SIG-M5 treated with dmso at 0.1 percent for 504 hours (cell line): ENCODE measurements around the gene FAM83F.
"Not testable (repeated sequence)": the region's sequence is repeated elsewhere in the genome, so short reads cannot be mapped to it uniquely, and the experiment has no call there.

ENCODE experiments used
- DNase-seq: peaks from one replicate; lab custom pipeline; 2025; ENCODE audit not compliant: unreplicated experiment; lab: John Stamatoyannopoulos, UW

The FAM83F gene

DNA sequence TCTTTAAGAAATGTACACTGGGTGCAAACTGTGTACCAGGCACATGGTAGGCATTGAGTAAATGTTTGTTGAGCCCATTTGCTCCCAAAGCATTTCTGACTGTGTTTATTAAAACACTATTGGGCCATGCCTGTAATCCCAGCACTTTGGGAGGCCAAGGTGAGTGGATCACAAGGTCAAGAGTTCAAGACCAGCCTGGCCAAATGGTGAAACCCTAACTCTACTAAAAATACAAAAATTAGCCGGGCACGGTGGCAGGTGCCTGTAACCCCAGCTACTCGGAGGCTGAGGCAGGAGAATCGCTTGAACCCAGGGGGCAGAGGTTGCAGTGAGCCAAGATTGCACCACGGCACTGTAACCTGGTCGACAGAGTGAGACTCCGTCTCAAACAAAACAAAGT, 1.9 kb upstream of the FAM83F start:
- DNase-seq: not testable (repeated sequence)

DNA sequence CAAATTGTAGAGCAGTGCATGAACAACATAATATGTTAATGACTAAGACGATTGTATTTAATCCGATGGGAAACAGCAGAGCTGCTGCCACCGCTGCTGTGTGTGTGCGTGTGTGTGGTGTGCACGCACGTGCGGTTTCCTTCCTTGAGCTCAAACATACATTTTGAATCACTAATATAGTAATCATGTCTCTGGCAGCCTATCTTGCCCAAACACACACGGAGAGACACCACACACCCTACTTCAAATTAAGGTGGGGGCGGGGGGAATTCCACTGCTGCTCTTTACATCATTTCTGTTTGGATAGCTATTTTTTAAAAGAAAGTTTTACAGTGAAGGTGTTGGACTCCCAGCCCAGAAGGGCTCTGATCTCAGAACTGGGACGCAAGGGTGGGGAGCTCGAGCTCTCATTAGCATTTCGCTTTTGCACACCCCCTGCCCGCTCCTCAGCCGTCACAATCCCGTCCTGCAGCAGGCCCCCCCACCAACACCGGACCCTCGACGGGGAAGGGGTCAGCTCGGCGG, 651 bp upstream of the FAM83F start:
- no peak for DNase-seq

DNA sequence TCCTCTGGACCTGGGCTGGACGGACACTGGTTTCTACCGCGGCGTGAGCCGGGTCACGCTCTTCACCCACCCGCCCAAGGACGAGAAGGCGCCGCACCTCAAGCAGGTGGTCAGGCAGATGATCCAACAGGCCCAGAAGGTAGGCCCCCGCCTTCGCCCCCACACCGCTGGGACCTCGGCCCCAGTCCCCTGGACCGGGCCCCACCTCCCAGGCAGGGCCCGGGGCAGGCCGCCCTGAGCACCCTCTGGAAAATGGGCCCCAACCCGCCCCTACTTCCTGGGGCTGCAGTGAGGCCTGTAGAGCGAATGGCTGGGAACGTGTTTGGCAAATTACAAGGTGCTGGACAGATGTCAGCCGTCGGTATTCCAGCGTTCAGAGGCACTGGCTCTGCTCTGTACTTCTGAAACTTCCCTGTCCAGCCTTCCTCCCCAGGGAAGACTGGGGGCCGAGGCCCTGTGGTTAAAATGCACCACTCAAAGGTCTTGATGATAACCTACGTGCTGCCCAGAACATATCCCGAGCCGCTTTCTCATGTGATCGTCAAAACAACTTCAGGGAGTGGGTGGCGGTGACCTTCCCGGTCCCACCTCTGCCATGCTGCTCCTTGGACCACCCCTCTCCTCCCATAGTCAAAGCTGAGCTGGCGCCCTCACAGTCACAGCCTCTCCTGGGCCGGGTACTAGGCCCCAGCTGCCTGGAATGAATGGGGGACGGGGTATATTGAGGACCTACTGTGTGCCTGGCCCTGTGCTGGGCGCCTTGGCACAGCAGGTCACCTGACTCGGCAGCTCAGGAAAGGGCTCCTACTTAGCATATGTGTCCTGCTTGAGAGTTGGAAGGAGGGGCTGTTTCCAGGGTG, 869 bp downstream of the FAM83F start:
- no peak for DNase-seq

DNA sequence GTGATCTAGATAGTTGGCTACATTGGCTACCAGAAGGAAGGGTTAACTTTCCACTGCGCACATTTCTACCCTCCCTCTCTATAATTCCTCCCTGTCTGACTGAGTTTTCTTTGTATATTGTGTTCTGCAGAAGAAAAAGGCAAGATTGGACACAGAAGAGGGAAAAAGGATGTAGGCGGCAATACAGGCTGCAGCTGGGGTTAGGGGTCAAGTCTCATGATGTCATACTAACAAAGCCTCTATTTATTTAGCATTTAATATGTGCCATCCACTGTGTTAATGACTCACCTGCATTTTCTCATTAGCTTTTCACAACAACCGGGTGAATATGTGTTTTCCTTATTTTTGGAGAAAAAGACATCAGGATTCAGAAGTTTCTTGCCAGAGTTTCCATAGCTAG, 2.0 kb downstream of the FAM83F start:
- no peak for DNase-seq

DNA sequence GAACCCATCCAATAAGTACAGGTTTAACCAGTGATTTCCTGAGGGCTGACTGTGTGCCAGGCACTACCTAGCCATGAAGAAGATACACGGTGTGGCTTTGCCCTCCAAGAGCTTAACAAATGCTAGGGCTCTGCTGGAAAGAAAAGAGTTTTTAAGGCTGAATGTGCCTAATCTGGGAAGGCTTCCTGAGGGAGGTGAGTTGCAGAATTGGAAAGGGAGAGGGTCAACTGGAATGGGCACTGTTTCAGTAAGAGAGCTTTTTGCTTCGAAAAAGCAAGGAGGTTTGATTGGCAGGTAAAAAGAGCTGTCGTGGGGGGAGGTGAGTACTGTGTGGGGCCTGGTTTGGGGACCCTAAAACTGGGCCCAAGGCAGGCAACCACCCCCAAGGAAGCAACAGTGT, 2.7 kb downstream of the FAM83F start:
- DNase-seq: no peak

DNA sequence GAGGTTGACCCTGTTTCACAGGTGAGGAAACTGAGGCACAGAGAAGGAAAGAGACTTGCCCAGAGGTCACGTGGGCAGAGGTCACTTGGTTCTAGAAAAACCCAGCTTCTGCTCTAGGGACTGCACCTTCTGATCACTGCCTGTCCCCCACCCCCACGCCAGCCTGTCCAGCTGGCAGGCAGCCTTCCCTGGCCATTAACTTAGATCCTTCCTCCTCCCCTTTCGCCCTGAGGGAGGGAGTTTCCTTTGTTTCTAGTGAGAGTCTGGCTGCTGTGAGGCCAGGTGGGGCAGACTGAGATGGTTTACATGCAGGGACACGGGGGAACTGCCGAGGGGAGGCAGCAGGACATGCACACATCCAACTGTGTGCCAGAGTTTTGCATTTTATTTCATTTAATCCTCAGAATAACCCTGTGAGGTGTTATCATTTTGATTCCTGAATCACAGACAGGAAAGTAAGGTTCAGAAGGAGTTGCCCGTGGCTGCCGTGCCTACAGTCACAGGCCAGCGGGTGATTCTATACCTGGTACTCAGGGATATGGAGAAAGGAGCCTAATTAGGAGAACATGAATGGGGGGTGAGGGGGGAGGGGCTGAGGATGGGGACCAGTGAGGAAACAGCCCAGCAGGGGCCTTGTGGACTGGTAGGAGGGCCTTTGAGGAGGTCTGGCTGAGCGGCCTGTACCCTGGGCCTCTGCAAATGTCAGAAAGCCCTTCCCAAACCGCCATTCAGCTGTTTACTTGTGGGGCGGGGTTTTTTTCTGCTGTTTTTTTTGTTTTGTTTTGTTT, 3.4 kb downstream of the FAM83F start:
- no peak for DNase-seq

DNA sequence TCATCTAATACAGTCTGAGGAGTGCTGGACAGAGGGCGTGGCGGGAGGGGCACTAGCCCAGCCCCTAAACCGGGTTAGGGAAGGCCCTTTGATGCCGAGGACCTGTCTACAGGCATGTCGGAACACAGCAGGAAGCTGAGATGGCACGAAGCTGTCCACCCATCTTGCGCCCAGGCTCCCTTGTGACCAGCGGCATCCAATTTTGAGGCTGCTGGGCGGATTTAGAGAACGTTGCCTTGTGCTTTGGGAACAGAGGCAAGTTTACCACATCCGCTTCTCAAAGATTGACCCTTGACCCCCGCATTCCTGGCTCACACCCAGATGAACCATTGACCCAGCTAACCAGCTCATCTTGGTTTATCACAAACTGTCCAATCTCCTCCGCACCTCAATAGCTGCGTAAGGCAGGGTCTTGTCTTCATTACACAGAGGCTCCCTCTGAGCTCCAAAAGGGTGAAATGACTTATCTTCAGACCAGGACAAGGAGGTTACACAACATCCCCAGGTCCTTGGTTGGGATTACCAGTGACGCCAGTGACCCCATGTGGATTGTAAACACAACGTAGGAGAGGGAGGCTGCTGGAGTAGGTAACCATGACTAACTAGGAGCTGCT, 4.5 kb downstream of the FAM83F start:
- no peak for DNase-seq

DNA sequence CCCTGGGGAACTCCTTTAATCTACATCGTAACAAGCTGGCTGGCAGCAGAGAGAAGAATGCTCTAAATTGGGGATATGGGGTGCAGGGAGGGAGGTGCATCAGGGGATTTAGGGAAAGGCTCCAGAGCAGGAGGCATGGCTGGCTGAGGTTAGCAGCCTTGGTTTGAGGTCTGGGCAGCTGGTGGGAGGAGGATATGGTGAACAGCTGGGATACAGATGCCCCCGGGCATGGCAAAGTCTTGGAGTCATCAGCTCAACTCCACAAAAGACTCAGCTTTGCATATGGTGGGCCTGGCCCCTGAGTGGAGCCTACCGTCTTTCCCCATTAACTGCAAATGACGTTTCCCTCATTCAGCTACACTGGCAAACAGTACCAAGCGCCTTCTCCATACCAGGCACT, 5.4 kb downstream of the FAM83F start:
- no peak for DNase-seq

DNA sequence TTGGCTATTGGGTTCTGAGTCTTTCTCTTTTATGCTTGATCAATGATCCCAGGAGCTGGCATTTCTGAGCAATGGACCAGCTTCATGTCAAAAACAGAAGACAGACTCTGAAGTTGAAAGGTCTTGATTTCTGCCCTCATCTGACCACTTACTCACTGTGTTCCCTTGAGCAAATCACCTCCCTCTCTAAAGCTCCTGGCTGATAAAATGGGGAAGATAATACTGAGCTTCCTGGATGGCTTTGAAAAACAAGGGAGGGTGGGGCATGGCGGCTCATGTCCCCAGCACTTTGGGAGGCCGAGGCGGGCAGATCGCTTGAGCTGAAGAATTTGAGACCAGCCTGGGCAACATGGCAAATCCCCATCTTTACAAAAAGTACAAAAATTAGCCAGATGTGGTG, 6.4 kb downstream of the FAM83F start:
- no peak for DNase-seq

DNA sequence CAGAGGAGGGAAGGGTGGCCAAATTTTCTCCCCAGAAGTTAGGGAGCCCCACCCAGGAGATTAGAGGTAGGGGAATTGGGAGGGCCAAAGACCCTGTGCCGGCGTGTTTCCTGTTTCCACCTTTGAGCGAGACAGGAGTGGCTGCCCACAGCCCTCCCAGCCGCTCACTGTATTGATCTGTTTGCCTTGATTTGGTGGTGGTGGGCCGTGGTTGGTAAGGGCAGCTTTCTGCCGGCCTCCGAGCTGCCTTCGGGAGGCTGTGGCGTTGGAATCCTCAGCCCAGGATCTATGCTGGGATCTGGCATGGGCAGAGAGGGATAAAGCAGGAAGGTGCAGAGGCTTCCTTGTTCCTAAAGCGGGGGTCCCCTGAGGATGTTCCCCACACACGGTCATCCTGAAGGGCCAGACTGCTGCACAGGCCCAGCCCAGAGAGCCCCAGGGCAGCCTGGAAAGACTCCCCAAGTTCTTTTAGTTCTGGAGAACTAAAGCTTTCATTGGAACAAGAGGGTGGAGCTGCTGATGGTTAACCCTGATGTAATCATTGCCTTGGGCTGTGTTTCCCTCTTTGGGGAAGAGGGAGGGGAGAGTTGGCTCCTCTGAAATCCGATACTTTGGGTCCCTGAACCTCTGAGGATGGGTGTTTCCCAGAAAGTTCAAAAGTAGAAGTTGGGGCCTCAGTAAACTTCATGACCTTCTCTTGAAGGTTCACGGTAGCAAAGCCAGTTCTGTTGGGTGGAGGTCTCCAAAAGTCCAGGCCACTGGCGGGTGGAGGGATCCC, 7.2 kb downstream of the FAM83F start:
- no peak for DNase-seq

DNA sequence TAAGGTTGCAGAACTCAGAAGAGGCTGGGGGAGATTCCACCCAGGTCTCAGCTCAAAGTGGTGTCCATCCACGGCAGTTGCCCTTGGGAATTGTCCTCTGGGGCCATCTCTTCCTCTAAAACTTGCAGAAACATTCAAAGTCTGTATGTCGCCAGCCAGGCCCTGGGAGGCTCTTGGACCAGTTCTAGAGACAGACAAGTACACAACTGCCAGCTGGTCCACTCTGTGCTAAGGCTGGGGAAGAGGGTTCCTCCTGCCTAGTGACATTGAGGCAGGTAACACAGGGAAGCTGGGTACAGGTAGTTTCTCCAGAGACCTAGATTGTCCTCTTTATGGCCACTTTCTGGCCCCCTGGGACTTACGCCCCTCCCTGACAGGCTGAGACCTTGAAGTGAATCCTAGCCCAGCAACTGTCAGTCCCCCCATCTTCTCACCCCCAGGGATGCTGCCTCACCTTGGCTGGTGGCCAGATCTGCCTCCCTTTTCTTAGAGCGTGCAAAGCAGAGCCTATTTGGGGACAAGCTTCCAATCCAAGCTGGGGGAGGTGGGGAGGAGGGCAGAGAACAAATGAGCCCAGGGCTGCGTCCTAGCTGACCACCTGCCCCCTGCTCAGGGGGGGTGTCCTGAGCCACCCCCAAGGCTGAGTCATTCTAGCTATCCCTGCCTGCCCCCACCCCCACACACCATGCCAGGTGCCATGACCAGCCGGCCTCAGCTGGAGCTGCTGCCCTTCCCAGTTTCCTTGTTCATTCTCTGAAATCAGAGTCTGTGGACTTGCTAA, 8.4 kb downstream of the FAM83F start:
- DNase-seq: no peak

DNA sequence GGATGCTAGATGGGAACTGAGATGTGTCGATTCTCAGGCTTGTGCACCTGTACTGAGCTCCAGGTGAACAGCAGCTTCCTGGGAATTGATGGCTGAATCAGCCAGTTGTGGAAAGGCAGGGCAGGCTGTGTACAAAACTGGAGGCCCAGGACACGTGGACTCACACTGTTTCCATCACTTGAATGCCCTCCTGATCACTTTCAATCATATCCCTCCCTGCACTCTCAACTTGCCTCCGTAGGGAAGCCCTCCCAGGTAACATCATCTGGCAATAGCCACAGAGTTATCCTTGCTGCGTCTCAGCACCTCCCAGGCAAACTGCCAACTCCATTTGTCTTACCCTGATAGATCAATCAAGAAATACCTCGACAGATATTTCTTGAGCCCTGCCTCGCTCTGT, 10.1 kb downstream of the FAM83F start:
- no peak for DNase-seq

DNA sequence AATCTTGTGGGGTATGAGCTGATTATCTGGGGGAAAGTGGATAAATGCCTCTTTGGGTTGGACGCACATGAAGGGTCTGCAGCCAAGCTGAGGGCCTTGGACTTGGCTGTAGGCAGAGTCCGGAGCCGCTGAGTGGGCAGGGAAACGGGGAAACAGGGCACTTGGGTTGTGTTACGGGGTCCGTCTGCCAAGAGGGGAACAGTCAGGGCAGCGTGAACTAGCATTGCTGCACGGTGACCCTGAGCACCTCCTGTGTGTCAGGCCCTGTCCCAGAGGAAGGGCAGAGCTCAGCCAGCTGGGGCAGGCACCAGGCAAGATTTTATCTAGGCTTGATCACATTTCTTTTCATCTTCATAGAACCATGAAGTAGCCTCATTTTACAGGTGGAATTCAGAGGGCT, 11.9 kb downstream of the FAM83F start:
- no peak for DNase-seq

DNA sequence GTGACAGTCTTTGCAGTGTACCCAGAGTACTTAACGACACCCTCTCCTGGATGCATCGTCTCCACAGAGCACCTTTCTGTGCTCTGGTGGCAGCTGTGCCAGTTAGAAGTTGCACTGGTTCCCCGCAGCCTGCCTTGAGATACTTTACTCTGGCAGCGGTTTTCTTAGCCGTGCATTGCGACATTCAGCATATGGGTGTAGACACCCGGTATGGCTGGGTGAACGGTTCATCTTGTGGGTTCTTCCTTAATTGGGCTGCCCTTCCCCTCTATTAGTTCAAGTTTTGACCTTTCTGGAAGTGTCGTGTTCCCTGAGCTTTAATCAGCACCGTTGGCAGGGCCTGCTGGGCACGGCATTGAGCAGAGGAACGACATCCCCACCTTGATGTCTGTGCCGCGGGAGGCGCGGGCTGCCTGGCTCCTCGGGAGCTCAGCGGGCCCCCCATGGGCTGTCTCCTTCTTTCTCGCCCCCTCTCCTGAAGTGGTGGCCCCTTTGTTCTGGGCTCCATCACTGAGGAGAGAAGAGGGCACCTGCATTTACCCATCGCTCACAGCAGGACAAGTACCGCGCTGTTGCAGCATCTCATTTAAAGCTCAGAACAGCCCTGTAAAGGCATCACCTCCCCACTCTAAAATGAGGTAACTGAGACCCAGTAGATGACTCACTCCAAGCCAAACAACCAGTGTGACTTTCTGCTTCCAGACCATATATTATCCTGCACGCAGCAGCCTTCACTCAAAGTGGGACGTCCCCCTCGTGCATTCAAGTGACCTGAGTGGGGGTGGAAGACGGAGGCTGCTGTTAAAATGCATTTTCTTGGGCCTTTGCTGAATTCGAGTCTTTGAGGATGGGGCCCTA, 13.3 kb downstream of the FAM83F start:
- DNase-seq: peak; percentile 86

DNA sequence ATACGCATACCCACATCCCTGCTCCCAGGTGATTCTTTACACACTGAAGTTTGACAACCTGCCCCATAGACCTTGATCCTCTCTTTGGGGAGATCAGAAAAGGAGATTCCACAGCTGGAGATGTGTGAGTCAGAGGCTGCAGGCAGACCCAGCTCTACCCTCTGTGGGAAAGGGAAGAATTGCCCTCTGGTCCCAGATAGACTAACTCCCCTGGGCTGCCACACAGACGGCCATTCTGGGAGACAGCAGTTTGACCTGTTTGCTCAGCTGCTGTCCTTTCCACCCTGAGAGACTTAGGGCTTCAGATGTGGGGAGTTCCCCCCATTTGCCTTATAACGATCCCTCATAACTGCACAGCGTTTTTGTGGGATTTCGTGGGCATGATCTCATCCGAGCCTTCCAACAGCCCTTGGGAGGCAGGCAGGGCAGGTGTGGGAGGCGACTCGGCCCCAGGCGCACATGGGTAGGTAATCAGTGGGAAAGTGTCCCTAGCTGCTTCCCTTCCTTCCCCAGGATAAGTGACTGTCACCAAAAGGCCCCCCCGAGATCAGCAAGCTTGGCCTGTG, 14.1 kb downstream of the FAM83F start:
- DNase-seq: no peak

DNA sequence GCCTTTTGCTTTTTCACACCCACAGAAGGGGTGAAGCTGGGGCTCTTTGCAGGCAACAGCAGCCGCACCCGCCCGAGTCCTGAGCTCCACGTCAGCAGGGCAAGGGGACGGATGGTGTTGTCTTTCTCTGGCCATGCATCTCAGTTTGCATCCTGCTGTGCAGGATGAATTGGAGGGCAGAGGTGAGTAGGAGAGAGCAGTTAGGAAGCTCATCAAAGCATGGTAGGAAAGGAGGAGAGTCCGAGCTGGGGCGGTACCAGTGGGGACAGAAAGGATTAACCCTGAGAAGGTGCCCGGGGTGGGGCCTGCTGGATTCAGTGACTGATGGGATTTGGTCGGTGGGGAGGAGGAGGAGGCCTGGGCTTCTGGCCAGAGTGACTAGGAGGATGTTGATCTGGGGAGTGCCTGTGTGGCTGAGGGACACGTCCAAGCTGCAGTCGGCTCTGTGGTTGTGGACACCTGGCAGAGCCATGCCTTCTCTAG, 14.6 kb downstream of the FAM83F start:
- no peak for DNase-seq

DNA sequence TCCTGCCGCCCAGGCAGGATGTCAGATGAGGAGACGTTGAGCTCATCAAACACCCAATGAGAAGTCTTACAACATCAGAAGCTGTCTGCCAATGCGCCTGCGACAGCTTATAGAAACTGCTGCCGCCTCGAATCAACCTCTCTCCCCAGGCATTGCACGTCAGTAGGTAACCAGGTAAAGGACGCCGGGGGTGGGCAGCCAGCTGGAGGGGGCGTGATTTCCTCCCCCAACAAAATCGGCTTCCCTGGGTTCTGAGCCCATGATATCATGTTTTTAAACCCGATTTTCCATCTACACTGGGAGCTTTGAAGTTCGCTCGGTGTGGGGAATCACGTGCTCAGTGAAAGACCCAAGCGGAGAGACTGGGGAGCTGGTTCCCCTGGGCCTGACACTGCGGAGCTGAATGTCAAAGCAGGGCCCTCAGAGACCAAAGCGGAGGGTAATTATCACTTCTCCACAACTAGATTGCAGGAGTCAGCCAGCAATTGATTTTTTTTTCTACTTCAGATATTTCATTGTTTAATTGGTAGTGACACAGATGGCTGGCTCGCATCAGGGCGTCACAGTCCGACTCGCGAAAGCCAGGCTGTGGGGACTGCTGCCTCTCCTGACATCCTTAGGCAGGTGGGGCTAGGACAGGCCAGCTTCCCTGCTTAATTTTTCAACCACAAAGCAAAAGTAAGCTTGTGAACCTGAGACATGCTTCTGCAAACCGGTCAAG, 15.4 kb downstream of the FAM83F start:
- no peak for DNase-seq

DNA sequence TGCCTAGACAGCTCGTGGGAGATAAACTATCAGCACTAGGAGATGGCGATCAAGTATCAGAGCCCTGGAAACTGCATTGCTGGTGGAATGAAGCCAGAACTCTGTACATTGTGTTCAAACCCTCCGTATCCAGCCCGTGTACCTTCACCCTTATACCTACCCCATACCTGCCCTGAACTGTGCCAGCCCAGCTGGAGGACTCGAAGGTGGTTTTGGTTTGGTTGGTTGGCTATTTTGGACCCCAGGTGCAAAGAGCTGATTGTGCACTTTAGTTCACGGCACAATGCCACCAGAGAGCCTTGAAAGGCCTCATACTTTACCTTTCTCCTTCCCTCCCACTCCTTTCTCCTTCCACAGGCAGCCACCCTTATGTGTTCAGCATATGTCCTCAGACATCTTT, 16.0 kb downstream of the FAM83F start:
- no peak for DNase-seq
